IMR-90 (cell line): ENCODE data around the gene HMGXB3. TPM values are rescaled to one million over a fixed set of nuclear protein-coding genes. Genes with fewer than 3 reads are reported as not detected.

Experiments used
- ATAC-seq: fragments of 200-7000 bp; cut with Tn5 transposase; 2 replicates; pipeline ENCODE4 v1.9.1; 2020; ENCODE audit warnings: low read depth, mild to moderate bottlenecking, moderate library complexity
- BruUV-seq: library from RNA; stranded (reverse); fragments of 400-500 nt; replicated peaks from 2 replicates; lab custom pipeline; 2021; lab: Mats Ljungman, UMichigan
- CTCF ChIA-PET: fragments of 300-600 bp; formaldehyde crosslinking; extraction: SDS; loops from one replicate; lab custom pipeline; 2021; ENCODE audit warnings: antibody characterized with exemption; lab: Yijun Ruan, JAX
- POLR2A ChIA-PET: fragments of 300-600 bp; sonication (Branson Sonifier 250); formaldehyde crosslinking; loops from one replicate; lab custom pipeline; 2022; ENCODE audit warnings: antibody characterized with exemption; ENCODE audit not compliant: unreplicated experiment; lab: Charles Lee
- DNase-seq: peaks from one replicate; pipeline ENCODE4 v3.0.0; 2013
- H2AFZ ChIP-seq: replicated peaks from 2 replicates; pipeline ENCODE3; 2013; ENCODE audit warnings: low read length, mild to moderate bottlenecking; ENCODE audit not compliant: poor library complexity
- H2AK5ac ChIP-seq: 2 replicates; pipeline ENCODE4 v1.6.1; 2013; ENCODE audit warnings: low read depth, low read length, inconsistent platforms
- H2AK9ac ChIP-seq: replicated peaks from 2 replicates; pipeline ENCODE3; 2013; ENCODE audit warnings: mild to moderate bottlenecking, low read depth, low read length, moderate library complexity; ENCODE audit not compliant: poor library complexity
- H2BK120ac ChIP-seq: 2 replicates; pipeline ENCODE4 v1.6.1; 2013; ENCODE audit warnings: low read depth, low read length, inconsistent platforms
- H2BK15ac ChIP-seq: 3 replicates; pipeline ENCODE4 v1.6.1; 2013; ENCODE audit warnings: low read depth, low read length, inconsistent platforms
- H2BK20ac ChIP-seq: 2 replicates; pipeline ENCODE4 v1.6.1; 2013; ENCODE audit warnings: low read depth, mild to moderate bottlenecking, inconsistent platforms, low read length, moderate library complexity
- H2BK5ac ChIP-seq: 2 replicates; pipeline ENCODE4 v1.6.1; 2013; ENCODE audit warnings: mild to moderate bottlenecking, low read depth, low read length, inconsistent platforms; ENCODE audit not compliant: poor library complexity, severe bottlenecking
- H3K14ac ChIP-seq: replicated peaks from 2 replicates; pipeline ENCODE4 v1.6.1; 2013; ENCODE audit warnings: low read depth, low read length, inconsistent platforms
- H3K18ac ChIP-seq: 2 replicates; pipeline ENCODE4 v1.6.1; 2013; ENCODE audit warnings: low read depth, low read length, control low read depth
- H3K23ac ChIP-seq: 2 replicates; pipeline ENCODE4 v1.6.1; 2013; ENCODE audit warnings: low read depth, low read length, inconsistent platforms
- H3K27ac ChIP-seq: 2 replicates; pipeline ENCODE4 v1.5.1; 2013; ENCODE audit warnings: mild to moderate bottlenecking, control low read depth, low read length; ENCODE audit not compliant: insufficient read depth
- H3K27me3 ChIP-seq: 2 replicates; pipeline ENCODE4 v1.6.1; 2013; ENCODE audit warnings: low read length; ENCODE audit not compliant: control insufficient read depth, insufficient read depth
- H3K36me3 ChIP-seq: 2 replicates; pipeline ENCODE4 v1.6.1; 2013; ENCODE audit warnings: low read length, mixed read lengths; ENCODE audit not compliant: control insufficient read depth, insufficient read depth
- H3K4ac ChIP-seq: 2 replicates; pipeline ENCODE4 v1.6.1; 2013; ENCODE audit warnings: low read depth, low read length, inconsistent platforms
- H3K4me1 ChIP-seq: 2 replicates; pipeline ENCODE4 v1.6.1; 2013; ENCODE audit warnings: low read length, mixed read lengths; ENCODE audit not compliant: control insufficient read depth, insufficient read depth
- H3K4me2 ChIP-seq: 2 replicates; pipeline ENCODE4 v1.6.1; 2013; ENCODE audit warnings: low read depth, mild to moderate bottlenecking, control low read depth, low read length, moderate library complexity
- H3K4me3 ChIP-seq: 2 replicates; pipeline ENCODE4 v1.5.1; 2013; ENCODE audit warnings: low read depth, mild to moderate bottlenecking, control low read depth, low read length, moderate library complexity; ENCODE audit not compliant: insufficient read depth
- H3K56ac ChIP-seq: 2 replicates; pipeline ENCODE4 v1.6.1; 2013; ENCODE audit warnings: low read length, inconsistent platforms; ENCODE audit not compliant: insufficient read depth; ENCODE audit errors: extremely low read depth
- H3K79me1 ChIP-seq, 2 experiments: 2 replicates each; pipeline ENCODE4 v1.6.1; 2013; ENCODE audit warnings: low read length in 2 of 2, inconsistent platforms in 1 of 2, low read depth in 1 of 2
- H3K9ac ChIP-seq: 2 replicates; pipeline ENCODE4 v1.6.1; 2013; ENCODE audit warnings: low read depth, low read length, control low read depth
- H3K9me1 ChIP-seq: 2 replicates; pipeline ENCODE4 v1.6.1; 2013; ENCODE audit warnings: low read length, inconsistent platforms; ENCODE audit not compliant: insufficient read depth
- H3K9me3 ChIP-seq: 2 replicates; pipeline ENCODE4 v1.6.1; 2013; ENCODE audit warnings: low read length; ENCODE audit not compliant: control insufficient read depth, insufficient read depth
- H4K20me1 ChIP-seq: 2 replicates; pipeline ENCODE4 v1.6.1; 2013; ENCODE audit warnings: low read length, inconsistent platforms; ENCODE audit not compliant: insufficient read depth
- H4K5ac ChIP-seq: 2 replicates; pipeline ENCODE4 v1.6.1; 2013; ENCODE audit warnings: mild to moderate bottlenecking, low read depth, low read length, control low read depth
- H4K8ac ChIP-seq, 2 experiments: 2 replicates each; pipeline ENCODE4 v1.6.1; 2013; ENCODE audit warnings: low read depth in 2 of 2, low read length in 2 of 2, control low read depth in 1 of 2, inconsistent platforms in 1 of 2
- H4K91ac ChIP-seq: 2 replicates; pipeline ENCODE4 v1.6.1; 2013; ENCODE audit warnings: low read depth, low read length, inconsistent platforms; ENCODE audit not compliant: insufficient read depth
- BHLHE40 ChIP-seq: fragments of 150-350 bp; IDR thresholded peaks from 2 replicates; pipeline ENCODE4 v1.6.1; 2016; ENCODE audit warnings: mild to moderate bottlenecking, low read depth, low read length
- ELK1 ChIP-seq: fragments of 150-350 bp; IDR thresholded peaks from 2 replicates; pipeline ENCODE4 v1.6.1; 2016; ENCODE audit warnings: low read depth, mild to moderate bottlenecking, low read length, moderate library complexity, borderline replicate concordance
- POLR2A ChIP-seq: IDR thresholded peaks from 2 replicates; pipeline ENCODE4 v1.6.1; 2012; ENCODE audit warnings: mild to moderate bottlenecking, low read depth, low read length
- RAD21 ChIP-seq: IDR thresholded peaks from 2 replicates; pipeline ENCODE4 v1.6.1; 2012; ENCODE audit warnings: low read length, improper control_type of control experiment
- USF2 ChIP-seq: fragments of 150-350 bp; IDR thresholded peaks from 2 replicates; pipeline ENCODE4 v1.6.1; 2017; ENCODE audit warnings: mild to moderate bottlenecking, antibody characterized with exemption, low read length, low read depth
- WGBS, 2 experiments: methylation state at CpG; one replicate each; pipeline versions ENCODE4 v1.1.5 to v1.1.7; 2013; ENCODE audit warnings: missing lambda C conversion rate in 2 of 2; ENCODE audit not compliant: insufficient read length in 1 of 2; ENCODE audit errors: extremely low coverage in 2 of 2; 5-methylcytosine and 5-hydroxymethylcytosine counted together
- dilution Hi-C: fragments of 300-500 bp; cut with HindIII; formaldehyde crosslinking; loops from one replicate; pipeline ENCODE4 v1.14.3; 2018; ENCODE audit warnings: low sequenced_read_pairs; ENCODE audit not compliant: unreplicated experiment
- in situ Hi-C: fragments of 300-500 bp; cut with MboI; formaldehyde crosslinking; loops from 3 replicates; pipeline ENCODE4 v1.14.3; 2019; ENCODE audit warnings: low sequenced_read_pairs, inconsistent platforms, mixed read lengths
- intact Hi-C: fragments of 100-400 bp; cut with micrococcal nuclease; formaldehyde crosslinking; loops from 2 replicates; pipeline ENCODE4 v1.10.0; 2022
- polyA plus RNA-seq, 3 experiments: library from polyadenylated mRNA; depleted of rRNA; stranded (reverse); fragments of >200 nt; gene quantifications; 2 replicates each; pipeline ENCODE4 v1.2.3, GENCODE V29; 2012; ENCODE audit warnings: low replicate concordance in 1 of 3
- total RNA-seq: library from RNA; depleted of rRNA; stranded (reverse); fragments of >200 nt; gene quantifications from 2 replicates; pipeline ENCODE4 v1.2.3, GENCODE V29; 2012

Gene HMGXB3
- total and polyA plus RNA-seq, 2 of the 4 experiments (the other 2 are of a cell fraction): 27.6 to 30.6 TPM

- no peak overlapping the region for H2BK20ac ChIP-seq
- no peak overlapping the region for H2AK5ac ChIP-seq
- ATAC-seq (no peak), DNase-seq (no peak)
- CTCF ChIA-PET: interaction anchor here (0.6 kb wide), 1 partner anchor 51 kb away, joined by 3 read pairs; no protein-coding TSS in a partner anchor
- no peak overlapping the region for H4K5ac ChIP-seq
- H3K9ac ChIP-seq: no peak overlapping the region
- no peak overlapping the region for H3K14ac ChIP-seq
- H4K20me1 ChIP-seq: peaks cover 3% of the 10 kb centered on the region; the same call in 1 of the 2 replicates
- no peaks in the 10 kb centered on the region for H3K27me3 ChIP-seq
- H3K9me3 ChIP-seq: peaks cover 13% of the 10 kb centered on the region
- TF ChIP-seq RAD21: no peak
- TF ChIP-seq USF2: no peak
- TF ChIP-seq ELK1: no peak
- TF ChIP-seq POLR2A: no peak
- no peak for TF ChIP-seq BHLHE40
- no TSS peak for BruUV-seq
- no peak overlapping the region for H3K27ac ChIP-seq
- peaks cover 43% of the 10 kb centered on the region for H3K36me3 ChIP-seq
- dilution Hi-C loops: no loop called here
- no peak overlapping the region for H2BK5ac ChIP-seq
- no peak overlapping the region for H3K4ac ChIP-seq
- no peak overlapping the region for H2BK15ac ChIP-seq
- intact Hi-C loops: no loop called here
- peaks cover 37 to 46% of the 10 kb centered on the region in 2 experiments for H3K79me1 ChIP-seq
- no peak overlapping the region for H2AFZ ChIP-seq
- H3K4me3 ChIP-seq: no peak overlapping the region
- no peak overlapping the region for H2AK9ac ChIP-seq
- H3K4me1 ChIP-seq: no peaks in the 10 kb centered on the region
- no peak overlapping the region for H4K8ac ChIP-seq
- no peak overlapping the region for H4K91ac ChIP-seq
- WGBS, 2 experiments: no CpG with 5 or more reads among the region's 3 CpGs
- in situ Hi-C loops: no loop called here
- H3K56ac ChIP-seq: no peak overlapping the region
- no peak overlapping the region for H3K18ac ChIP-seq
- no peak overlapping the region for H3K4me2 ChIP-seq
- no peak overlapping the region for H3K23ac ChIP-seq
- H3K9me1 ChIP-seq: peaks cover 7% of the 10 kb centered on the region
- H2BK120ac ChIP-seq: no peak overlapping the region
- POLR2A ChIA-PET: no interaction called here
These were observed 14.9 kb downstream of the HMGXB3 start for GRCh38 chr5:150015415-150015814.
